T-helper 1 cell treated with Interleukin-12 subunit alpha and Interleukin-12 subunit beta and Interleukin-4 antibody, amounts not matched to agents 30 ng/mL and 1 ng/mL, for 36 hours (primary cell): ENCODE data around the gene ETS1. TPM values are rescaled to one million over a fixed set of nuclear protein-coding genes. Genes with fewer than 3 reads are reported as not detected.

Source experiments
- intact Hi-C: fragments of 100-400 bp; cut with micrococcal nuclease; formaldehyde crosslinking; loops from one replicate; pipeline ENCODE4 v1.15.1; 2024
- total RNA-seq: library from RNA; stranded (reverse); gene quantifications from 2 replicates; pipeline ENCODE4 v1.2.3, GENCODE V29; 2022

ETS1 gene
- 759 and 762 TPM in 2 replicates for total RNA-seq

- intact Hi-C loops, result no loop called here
Observed at GRCh38 chr11:128587415-128587814, at the start of gene ETS1. ETS1 (minus strand) TSS chr11:128587558; CDS start chr11:128573130, 14,428 bp downstream.

GRCh38 chr11:128634395-128634794 is 47.0 kb upstream of the ETS1 start:
- intact Hi-C loops, result loop anchor here (5.0 kb wide), 3 partner anchors 223 to 582 kb away; no protein-coding TSS in a partner anchor

GRCh38 chr11:128633384-128633965 is 46.1 kb upstream of the ETS1 start:
- intact Hi-C loops, result loop anchor here (5.0 kb wide), 3 partner anchors 224 to 581 kb away; no protein-coding TSS in a partner anchor

GRCh38 chr11:128632141-128632791 is 44.9 kb upstream of the ETS1 start:
- intact Hi-C loops, result loop anchor here (5.0 kb wide), 3 partner anchors 225 to 580 kb away; no protein-coding TSS in a partner anchor

- intact Hi-C loops, result loop anchor here (1.0 to 5.0 kb wide), 20 partner anchors 63 to 599 kb away; no protein-coding TSS in a partner anchor
Observed at GRCh38 chr11:128630367-128631230, 43.2 kb upstream of the ETS1 start.

GRCh38 chr11:128629516-128630106 is 42.3 kb upstream of the ETS1 start:
- intact Hi-C loops, result loop anchor here (1.0 to 5.0 kb wide), 20 partner anchors 64 to 598 kb away; no protein-coding TSS in a partner anchor

GRCh38 chr11:128628686-128629085 is 41.3 kb upstream of the ETS1 start:
- intact Hi-C loops, result loop anchor here (1.0 kb wide), 1 partner anchor 48 kb away; no protein-coding TSS in a partner anchor

- intact Hi-C loops, result loop anchor here (1.0 kb wide), 1 partner anchor 48 kb away; no protein-coding TSS in a partner anchor
Observed at GRCh38 chr11:128628325-128628673, 40.9 kb upstream of the ETS1 start.

GRCh38 chr11:128627666-128628324 is 40.4 kb upstream of the ETS1 start:
- intact Hi-C loops, result loop anchor here (1.0 kb wide), 1 partner anchor 47 kb away; no protein-coding TSS in a partner anchor

GRCh38 chr11:128626913-128627665 is 39.7 kb upstream of the ETS1 start:
- intact Hi-C loops, result no loop called here

- intact Hi-C loops, result no loop called here
Observed at GRCh38 chr11:128625746-128626145, 38.4 kb upstream of the ETS1 start.

- intact Hi-C loops, result no loop called here
Observed at GRCh38 chr11:128625326-128625725, 38.0 kb upstream of the ETS1 start.

- intact Hi-C loops, result loop anchor here (1.0 kb wide), 1 partner anchor 99 kb away; no protein-coding TSS in a partner anchor
Observed at GRCh38 chr11:128624269-128625175, 37.2 kb upstream of the ETS1 start.

- intact Hi-C loops, result no loop called here
Observed at GRCh38 chr11:128623091-128623490, 35.7 kb upstream of the ETS1 start.

- intact Hi-C loops, result no loop called here
Observed at GRCh38 chr11:128621601-128622501, 34.5 kb upstream of the ETS1 start.

- intact Hi-C loops, result no loop called here
Observed at GRCh38 chr11:128620309-128621100, 33.1 kb upstream of the ETS1 start.
